Urinary bladder (tissue), 2 donors: Measurements from ENCODE around the gene ARRDC1. TPM values are rescaled to one million over a fixed set of nuclear protein-coding genes. Genes with fewer than 3 reads are reported as not detected.

Experiments used
- polyA plus RNA-seq: library from polyadenylated mRNA; stranded (reverse); fragments of 200-250 nt; gene quantifications from one replicate; pipeline ENCODE4 v1.2.3, GENCODE V29; 2013
- small RNA-seq: library from RNA; depleted of rRNA; stranded (forward); fragments of <200 nt; gene quantifications from one replicate; pipeline ENCODE3, GENCODE V24; 2014
- total RNA-seq: library from RNA; depleted of rRNA; stranded (reverse); fragments of >200 nt; gene quantifications from one replicate; pipeline ENCODE4 v1.2.3, GENCODE V29; 2014
- donor health status: healthy.

The ARRDC1 gene
- total and polyA plus RNA-seq, 2 donors, result 14.3 to 37.5 TPM

Small RNA genes within 50 kb of the gene (small RNA-seq; reads per million reads assigned to genes)
- not detected for gene RF00017

Other genes with a start within 250 kb of the ARRDC1 start
- 7.5 TPM for gene EXD3, start 182.5 kb upstream of the ARRDC1 start, total RNA-seq
- 12.0 TPM for gene EXD3, start 182.5 kb upstream of the ARRDC1 start, polyA plus RNA-seq
- 0.90 TPM for gene NOXA1, start 182.3 kb upstream of the ARRDC1 start, total RNA-seq
- 3.0 TPM for gene NOXA1, start 182.3 kb upstream of the ARRDC1 start, polyA plus RNA-seq
- 0.16 TPM for gene ENTPD8, start 164.3 kb upstream of the ARRDC1 start, total RNA-seq
- gene ENTPD8, start 164.3 kb upstream of the ARRDC1 start, polyA plus RNA-seq, result not detected
- 8.6 TPM for gene NSMF, start 146.4 kb upstream of the ARRDC1 start, total RNA-seq
- gene NSMF, start 146.4 kb upstream of the ARRDC1 start, polyA plus RNA-seq, result 36.2 TPM
- gene PNPLA7, start 55.3 kb upstream of the ARRDC1 start, total RNA-seq, result 1.1 TPM
- 6.4 TPM for gene PNPLA7, start 55.3 kb upstream of the ARRDC1 start, polyA plus RNA-seq
- 16.7 TPM for gene MRPL41, start 53.8 kb upstream of the ARRDC1 start, total RNA-seq
- gene MRPL41, start 53.8 kb upstream of the ARRDC1 start, polyA plus RNA-seq, result 74.9 TPM
- gene DPH7, start 26.8 kb upstream of the ARRDC1 start, total RNA-seq, result 21.2 TPM
- 28.8 TPM for gene DPH7, start 26.8 kb upstream of the ARRDC1 start, polyA plus RNA-seq
- gene ZMYND19, start 15.2 kb upstream of the ARRDC1 start, total RNA-seq, result 7.9 TPM
- 13.2 TPM for gene ZMYND19, start 15.2 kb upstream of the ARRDC1 start, polyA plus RNA-seq
- gene EHMT1, start 13.3 kb downstream of the ARRDC1 start, total RNA-seq, result 48.6 TPM
- gene EHMT1, start 13.3 kb downstream of the ARRDC1 start, polyA plus RNA-seq, result 44.7 TPM